Embryonic facial prominence (tissue), 1 donor: ENCODE data around the gene PIERCE2.
"Not testable (repeated sequence)": the region's sequence is repeated elsewhere in the genome, so short reads cannot be mapped to it uniquely, and the experiment has no call there.

ENCODE experiments used
- DNase-seq: peaks from one replicate; pipeline ENCODE4 v3.0.0-alpha.2; 2016; ENCODE audit errors: extremely low spot score

Gene PIERCE2

DNA sequence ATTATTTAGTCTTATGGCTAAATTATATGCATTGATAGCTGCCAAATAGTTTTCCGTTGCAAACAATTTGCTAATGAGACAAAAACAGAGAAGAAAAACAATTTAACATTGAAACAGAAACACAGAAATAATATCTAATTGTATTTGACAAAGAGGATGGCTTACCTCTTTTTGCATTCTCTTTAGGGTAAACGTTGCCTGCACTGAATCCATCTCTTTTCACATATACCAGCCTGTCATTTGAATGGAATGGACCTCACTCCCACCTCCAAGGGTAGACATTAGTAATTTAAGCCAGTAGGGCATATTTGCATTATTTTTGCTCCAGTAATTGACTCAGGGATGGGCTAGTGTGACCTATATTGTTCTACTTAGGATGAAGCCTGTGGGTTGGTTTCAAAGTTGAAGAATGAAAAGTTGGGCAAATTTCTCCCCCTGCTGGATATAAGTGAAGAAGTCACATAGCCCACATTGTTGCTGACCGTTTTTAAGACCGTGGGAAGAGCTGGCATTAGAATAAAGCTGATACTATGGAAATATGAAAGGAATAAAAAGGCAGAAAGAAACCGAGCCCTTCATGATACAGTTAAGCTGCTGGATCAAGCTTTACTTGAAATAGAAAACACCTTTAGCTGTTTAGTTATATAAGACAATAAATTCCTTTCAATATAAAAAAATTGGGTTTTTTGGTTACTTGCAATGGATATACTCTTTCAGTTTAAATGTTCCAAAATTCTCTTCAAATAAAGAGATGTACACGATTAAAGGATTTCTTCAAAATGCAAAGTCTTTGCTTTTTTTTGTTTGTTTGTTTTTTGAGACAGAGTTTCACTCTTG, 26.9 kb downstream of the PIERCE2 start:
- peak; percentile 24 for DNase-seq

DNA sequence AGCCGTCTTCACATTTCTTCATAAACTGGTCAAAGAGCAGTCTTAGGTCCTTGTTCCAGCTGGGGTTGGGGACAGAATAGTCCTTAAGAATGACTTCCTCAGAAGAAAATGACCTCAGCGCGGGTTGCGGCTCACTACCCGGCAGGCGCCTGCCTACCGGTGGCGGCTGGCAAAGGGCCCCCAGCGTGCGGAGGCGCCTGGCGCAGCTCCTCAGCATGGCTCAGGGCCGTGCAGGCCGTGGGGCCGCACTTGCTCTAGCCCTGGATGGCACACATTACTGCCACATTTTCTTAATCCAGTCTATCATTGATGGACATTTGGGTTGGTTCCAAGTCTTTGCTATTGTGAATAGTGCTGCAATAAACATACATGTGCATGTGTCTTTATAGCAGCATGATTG, 34.8 kb downstream of the PIERCE2 start:
- not testable (repeated sequence) for DNase-seq

DNA sequence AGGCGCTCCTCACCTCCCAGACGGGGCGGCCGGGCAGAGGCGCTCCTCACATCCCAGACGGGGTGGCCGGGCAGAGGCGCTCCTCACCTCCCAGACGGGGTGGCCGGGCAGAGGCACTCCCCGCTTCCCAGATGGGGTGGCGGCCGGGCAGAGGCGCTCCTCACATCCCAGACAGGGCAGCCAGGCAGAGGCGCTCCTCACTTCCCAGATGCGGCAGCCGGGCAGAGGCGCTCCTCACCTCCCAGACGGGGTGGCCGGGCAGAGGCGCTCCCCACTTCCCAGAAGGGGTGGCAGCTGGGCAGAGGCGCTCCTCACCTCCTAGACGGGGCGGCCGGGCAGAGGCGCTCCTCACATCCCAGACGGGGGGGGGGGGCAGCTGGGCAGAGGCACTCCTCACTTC, 37.6 kb downstream of the PIERCE2 start:
- not testable (repeated sequence) for DNase-seq

DNA sequence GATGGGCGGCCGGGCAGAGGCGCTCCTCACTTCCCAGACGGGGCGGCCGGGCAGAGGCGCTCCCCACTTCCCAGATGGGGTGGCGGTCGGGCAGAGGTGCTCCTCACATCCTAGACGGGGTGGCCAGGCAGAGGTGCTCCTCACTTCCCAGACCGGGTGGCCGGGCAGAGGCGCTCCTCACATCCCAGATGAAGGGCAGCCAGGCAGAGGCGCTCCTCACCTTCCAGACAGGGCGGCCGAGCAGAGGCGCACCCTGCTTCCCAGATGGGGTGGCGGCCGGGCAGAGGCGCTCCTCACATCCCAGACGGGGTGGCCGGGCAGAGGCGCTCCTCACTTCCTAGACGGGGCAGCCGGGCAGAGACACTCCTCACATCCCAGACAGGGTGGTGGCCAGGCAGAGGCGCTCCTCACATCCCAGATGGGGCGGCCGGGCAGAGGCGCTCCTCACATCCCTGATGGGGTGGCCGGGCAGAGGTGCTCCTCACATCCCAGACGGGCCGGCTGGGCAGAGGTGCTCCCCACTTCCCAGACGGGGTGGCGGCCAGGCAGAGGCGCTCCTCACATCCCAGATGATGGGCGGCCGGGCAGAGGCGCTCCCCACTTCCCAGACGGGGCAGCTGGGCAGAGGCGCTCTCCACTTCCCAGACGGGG, 38.2 kb downstream of the PIERCE2 start:
- not testable (repeated sequence) for DNase-seq

DNA sequence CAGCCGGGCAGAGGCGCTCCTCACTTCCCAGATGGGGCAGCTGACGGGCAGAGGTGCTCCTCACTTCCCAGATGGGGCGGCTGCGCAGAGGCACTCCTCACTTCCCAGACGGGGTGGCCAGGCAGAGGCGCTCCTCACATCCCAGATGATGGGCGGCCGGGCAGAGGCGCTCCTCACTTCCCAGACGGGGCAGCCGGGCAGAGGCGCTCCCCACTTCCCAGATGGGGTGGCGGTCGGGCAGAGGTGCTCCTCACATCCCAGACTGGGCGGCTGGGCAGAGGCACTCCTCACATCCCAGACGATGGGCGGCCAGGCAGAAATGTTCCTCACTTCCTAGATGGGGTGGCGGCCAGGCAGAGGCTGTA, 38.7 kb downstream of the PIERCE2 start:
- not testable (repeated sequence) for DNase-seq

DNA sequence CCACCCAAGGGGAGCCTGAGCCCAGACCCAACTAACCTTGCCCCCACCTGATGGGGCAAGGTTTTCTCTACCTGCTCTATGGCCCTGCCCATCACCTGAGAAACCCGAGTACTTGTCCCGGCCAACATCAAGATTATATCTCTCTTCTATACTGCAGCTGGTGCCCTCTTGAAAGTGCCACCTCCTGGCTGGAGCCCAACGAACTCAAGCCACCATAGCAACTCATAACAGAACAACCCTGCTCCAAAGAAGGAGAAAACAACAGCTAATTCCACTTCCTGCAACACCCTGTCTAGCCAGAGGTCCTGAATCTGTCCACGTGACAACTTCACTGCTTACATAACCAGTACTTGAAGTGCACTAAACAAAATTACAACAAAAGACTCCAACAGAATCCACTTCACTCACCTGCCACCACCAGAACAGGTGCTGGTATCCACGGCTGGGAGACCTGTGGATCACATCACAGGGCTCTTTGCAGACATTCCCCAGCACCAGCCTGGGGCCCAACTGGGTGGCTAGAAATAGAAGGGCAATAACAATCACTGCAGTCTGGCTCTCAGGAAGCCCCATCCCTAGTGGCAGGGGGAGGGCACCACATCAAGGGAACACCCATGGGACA, 49.2 kb downstream of the PIERCE2 start:
- no peak for DNase-seq

DNA sequence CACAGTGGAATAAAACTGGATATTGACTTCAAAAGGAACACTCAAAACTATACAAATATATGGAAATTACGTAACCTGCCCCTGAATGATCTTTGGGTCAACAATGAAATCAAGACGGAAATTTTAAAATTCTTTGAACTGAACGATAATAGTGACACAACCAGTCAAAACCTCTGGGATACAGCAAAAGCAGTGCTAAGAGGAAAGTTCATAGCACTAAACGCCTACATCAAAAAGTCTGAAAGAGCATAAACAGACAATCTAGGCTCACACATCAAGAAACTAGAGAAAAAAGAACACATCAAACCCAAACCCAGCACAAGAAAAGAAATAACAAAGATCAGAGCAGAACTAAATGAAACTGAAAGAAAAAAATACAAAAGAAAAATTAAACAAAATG, 53.2 kb downstream of the PIERCE2 start:
- no peak for DNase-seq

DNA sequence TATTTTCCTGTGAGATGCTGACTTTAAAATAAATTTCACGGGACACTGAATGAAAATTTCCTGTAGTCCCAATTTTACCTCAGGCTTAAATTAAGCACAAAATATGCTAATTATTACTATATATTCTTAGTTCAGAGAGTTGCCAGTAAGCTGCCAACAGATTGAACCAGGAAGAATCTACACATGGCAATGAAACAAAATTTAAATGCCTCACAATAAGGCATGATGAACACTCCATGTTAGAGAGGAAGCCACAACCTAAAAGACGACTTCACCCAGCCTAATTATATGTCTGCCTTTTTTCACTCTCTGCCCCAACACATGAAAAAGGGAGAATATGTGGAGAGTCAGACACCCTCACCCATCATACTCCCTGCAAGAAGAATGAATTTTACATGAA, 60.0 kb downstream of the PIERCE2 start:
- no peak for DNase-seq
